Activated CD4-positive, alpha-beta T cell treated with anti-CD3 and anti-CD28 coated beads, Interleukin-2, amount 50 U/mL, for 4 hours (primary cell): ENCODE data around the gene DIAPH3.

Experiments used
- DNase-seq, 2 experiments: peaks; one replicate each; pipeline ENCODE4 v3.0.0-alpha.2; 2020

Gene DIAPH3

GRCh38 chr13:59664586-59664985 is 499.1 kb downstream of the DIAPH3 start:
- DNase-seq, result no peak

GRCh38 chr13:59663707-59664106 is 500.0 kb downstream of the DIAPH3 start:
- no peak for DNase-seq

DNA sequence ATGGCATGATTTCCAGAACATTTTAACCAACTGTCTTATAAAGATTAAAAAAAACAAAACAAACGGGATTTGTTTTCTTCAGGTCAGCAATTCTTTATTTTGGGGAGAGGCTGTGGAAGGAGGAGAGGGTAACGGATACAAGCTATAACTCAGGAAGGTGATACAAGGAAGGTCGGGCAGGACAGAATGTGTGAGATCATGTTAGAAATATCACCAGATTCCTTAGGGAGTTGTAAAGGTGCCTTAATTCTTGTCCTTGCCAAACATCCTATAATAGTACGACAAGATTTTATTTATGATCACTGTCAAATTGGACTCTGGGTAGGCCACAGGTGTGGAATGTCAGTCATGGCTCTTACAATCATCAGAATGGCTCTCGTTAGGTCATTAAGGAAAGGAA is 503.1 kb downstream of the DIAPH3 start:
- no peak for DNase-seq

DNA sequence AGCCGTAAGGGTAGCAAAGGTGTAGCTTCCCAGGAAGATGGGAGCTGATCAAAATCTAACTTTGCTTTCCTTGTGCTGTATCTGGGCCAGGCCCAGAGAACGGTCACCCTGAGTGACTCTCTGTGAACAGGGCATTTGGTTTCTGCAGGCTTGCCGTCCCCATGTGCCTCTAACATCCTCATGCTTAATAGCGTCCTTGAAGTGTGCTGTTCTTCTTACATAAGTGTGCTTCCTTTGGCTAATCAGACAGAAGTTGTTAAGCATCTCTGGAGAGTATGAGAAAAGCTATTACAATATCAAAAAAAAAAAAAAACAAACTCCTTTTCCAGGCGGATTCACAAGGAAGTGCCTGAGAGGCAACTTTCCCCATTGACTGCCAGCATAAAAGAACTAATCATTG is 503.7 kb downstream of the DIAPH3 start:
- DNase-seq, result no peak

GRCh38 chr13:59658738-59659330 is 504.9 kb downstream of the DIAPH3 start:
- no peak for DNase-seq

GRCh38 chr13:59658027-59658737 is 505.5 kb downstream of the DIAPH3 start:
- DNase-seq, result no peak

DNA sequence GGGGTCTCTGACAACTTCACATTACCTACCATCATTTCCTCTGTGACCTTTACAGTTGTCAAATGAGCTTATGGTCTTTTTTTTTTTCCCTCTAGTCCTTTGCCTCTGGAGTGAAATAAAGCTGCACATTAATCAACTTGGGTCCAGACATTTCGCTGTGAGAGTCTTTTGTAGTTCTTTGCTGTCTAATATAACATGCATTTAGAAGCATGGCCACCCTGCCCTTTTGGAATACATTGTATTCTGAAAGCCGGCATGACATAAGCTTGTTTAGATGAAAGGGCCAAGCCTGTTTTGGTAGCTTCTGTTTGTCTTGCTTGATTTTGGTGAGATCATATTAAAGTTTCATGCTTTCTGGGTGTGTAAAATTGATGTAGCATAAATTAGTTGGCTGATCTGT is 509.8 kb downstream of the DIAPH3 start:
- no peak for DNase-seq

DNA sequence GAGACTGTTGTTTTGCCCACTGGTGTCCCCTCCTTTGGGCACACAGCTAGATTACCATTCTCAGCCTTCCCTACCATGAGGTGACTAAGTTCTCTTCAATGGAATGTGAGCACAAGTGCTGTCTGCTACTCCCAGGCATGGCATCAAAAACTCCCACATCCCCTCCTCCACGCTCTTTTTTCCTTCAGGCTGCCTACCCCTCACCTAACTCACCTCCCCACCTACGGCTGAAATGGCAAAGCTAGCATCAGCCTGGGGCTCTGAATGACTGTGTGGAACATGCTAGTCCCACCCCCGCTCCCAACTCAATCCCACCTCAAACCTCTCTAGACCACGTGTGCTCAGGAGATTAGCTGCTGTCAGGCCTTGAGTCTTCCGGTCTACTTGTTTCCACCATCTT is 512.2 kb downstream of the DIAPH3 start:
- DNase-seq, result no peak

DNA sequence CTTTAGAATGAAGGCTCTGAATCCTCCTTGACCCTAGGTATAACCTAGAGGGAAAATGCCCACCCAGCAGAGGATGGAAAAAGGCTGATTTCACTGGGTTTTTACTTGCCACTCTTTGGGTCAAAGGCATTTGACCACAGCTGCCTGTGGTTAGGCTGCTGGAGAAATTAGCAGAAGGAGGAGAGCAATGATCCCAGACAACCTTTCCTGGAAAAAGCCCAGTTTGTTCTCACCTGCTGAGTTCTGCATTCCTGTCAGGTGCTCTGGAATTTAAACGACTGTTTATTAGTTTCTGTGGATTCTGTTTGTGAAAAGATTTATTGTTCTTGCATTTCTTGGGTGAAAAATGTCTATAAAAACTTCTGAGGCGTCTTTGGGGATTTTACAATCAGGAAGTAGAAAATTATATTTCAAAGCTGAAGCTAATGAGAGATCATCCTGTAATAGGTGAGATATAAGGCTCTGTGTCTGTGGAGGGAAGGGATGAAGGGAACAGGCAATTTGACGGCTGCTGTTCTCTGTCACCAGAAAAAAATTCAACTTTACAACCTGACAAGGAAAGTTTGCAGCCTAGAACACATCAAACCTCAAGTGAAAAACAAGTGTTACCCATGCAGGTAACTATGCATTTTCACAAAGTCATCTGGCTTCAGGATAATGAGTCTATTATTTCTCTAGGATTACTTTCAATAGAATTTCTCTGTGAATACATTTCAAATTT is 519.7 kb downstream of the DIAPH3 start:
- DNase-seq, result no peak

GRCh38 chr13:59643364-59643841 is 520.3 kb downstream of the DIAPH3 start:
- DNase-seq, result no peak

- no peak for DNase-seq
These were observed 521.9 kb downstream of the DIAPH3 start for GRCh38 chr13:59641817-59642216.

- no peak for DNase-seq
These were observed 522.5 kb downstream of the DIAPH3 start for GRCh38 chr13:59641261-59641660.

DNA sequence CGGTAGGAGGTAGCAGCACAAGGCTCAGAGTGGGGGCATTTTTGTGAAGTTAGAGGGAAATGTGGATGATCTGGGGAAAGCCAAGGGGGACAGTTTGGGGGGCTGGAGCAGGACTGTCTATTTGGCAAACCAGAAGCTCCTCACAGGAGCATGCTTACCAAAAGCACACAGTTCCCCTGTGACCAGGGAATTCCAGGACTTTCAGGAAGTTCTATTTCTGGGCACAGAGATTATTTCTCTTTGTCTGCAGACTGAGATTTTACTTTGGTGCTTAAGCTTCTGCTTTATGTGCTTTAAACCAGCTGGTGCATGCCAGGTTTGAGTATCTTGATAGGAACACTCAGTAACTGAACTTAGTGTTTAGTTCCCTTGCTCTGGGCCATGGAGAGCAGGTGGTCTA is 525.3 kb downstream of the DIAPH3 start:
- DNase-seq, result no peak

GRCh38 chr13:59635589-59635988 is 528.1 kb downstream of the DIAPH3 start:
- DNase-seq, result no peak

GRCh38 chr13:59633290-59633689 is 530.4 kb downstream of the DIAPH3 start:
- DNase-seq, result no peak

DNA sequence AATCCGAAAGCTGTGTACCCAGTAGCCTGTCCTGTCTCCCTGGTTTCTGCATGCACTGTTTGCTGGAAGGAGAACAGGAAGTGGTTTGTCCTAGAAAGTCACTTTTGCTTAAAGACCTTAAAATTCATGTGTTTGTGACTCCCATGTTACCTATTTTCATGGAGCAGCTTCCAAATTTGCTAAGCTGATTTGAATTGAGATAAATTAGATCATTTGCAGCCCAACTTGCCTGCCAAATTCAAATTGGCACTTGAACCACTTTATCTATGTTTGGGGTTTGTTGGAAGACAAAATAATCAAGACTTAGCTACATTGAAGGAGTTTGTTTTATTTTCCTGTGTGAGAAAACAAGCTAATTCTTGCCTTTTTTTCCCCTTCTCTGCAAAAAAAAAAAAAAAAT is 532.5 kb downstream of the DIAPH3 start:
- DNase-seq, result no peak

GRCh38 chr13:59625111-59625510 is 538.6 kb downstream of the DIAPH3 start:
- DNase-seq, result no peak

GRCh38 chr13:59623206-59623915 is 540.4 kb downstream of the DIAPH3 start:
- DNase-seq, result no peak

DNA sequence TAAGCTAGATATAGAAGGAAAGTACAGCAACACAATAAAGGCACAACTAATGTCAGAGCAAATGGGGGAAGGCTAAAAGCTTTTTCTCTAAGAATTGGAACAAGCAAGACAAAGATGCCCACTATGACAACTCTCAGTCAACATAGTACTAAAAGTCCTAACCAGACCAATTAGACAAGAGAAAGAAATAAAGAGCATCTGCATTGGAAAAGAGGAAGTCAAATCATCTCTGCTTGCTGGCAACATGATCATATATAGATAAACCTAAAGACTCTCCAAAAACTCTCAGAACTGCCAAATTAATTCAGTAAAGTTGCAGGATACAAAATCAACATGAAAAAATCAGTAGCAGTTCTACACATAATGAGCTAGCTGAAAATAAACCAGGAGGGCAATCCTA is 542.0 kb downstream of the DIAPH3 start:
- DNase-seq, result no peak
